Naive thymus-derived CD8-positive, alpha-beta T cell (primary cell): ENCODE data around the gene CRIP2. TPM values are rescaled to one million over a fixed set of nuclear protein-coding genes. Genes with fewer than 3 reads are reported as not detected.

ENCODE experiments used
- ATAC-seq, 2 donors: fragments of 150-1000 bp; cut with Tn5 transposase in 1 of 2; sonication (Bioruptor Pico), chemical (Tn5 transposase) in 1 of 2; 1 replicate in 1 of 2; 2 replicates in 1 of 2; pipeline ENCODE4 v1.10.0; 2021; ENCODE audit warnings: mild to moderate bottlenecking in 2 of 2, moderate library complexity in 2 of 2
- POLR2A ChIA-PET: fragments of 350-600 bp; sonication (Branson Sonifier 250); formaldehyde crosslinking; loops from one replicate; lab custom pipeline; 2021; ENCODE audit warnings: antibody characterized with exemption; lab: Charles Lee
- DNase-seq, 10 donors: peaks; one replicate each; pipeline versions ENCODE4 v3.0.0 to v3.0.0-alpha.2; 2020 to 2022
- H3K27ac Mint-ChIP-seq, 10 donors: one replicate each; pipeline ENCODE4 v1.8.0; 2020 to 2022; ENCODE audit warnings: mild to moderate bottlenecking in 10 of 10, mixed read lengths in 10 of 10, moderate library complexity in 4 of 10, inconsistent platforms in 1 of 10
- H3K27me3 Mint-ChIP-seq, 5 donors: one replicate each; pipeline ENCODE4 v1.8.0; 2021 to 2022; ENCODE audit warnings: mixed read lengths in 5 of 5
- H3K36me3 Mint-ChIP-seq, 3 donors: one replicate each; pipeline ENCODE4 v1.8.0; 2020 to 2022; ENCODE audit warnings: mixed read lengths in 3 of 3, mild to moderate bottlenecking in 2 of 3, inconsistent platforms in 1 of 3
- H3K4me1 Mint-ChIP-seq, 4 donors: one replicate each; pipeline ENCODE4 v1.8.0; 2021 to 2022; ENCODE audit warnings: mixed read lengths in 4 of 4
- H3K4me3 Mint-ChIP-seq, 10 donors: one replicate each; pipeline ENCODE4 v1.8.0; 2020 to 2022; ENCODE audit warnings: mild to moderate bottlenecking in 10 of 10, mixed read lengths in 10 of 10, moderate library complexity in 6 of 10, inconsistent platforms in 1 of 10
- H3K9me3 Mint-ChIP-seq, 9 donors: one replicate each; pipeline ENCODE4 v1.8.0; 2020 to 2022; ENCODE audit warnings: mixed read lengths in 9 of 9, mild to moderate bottlenecking in 3 of 9, inconsistent platforms in 1 of 9, moderate library complexity in 1 of 9
- polyA plus RNA-seq, 3 donors: library from polyadenylated mRNA; unstranded; fragments of 300-500 nt; fragmentation: Illumina TruSeq; gene quantifications; one replicate each; pipeline ENCODE4 v1.2.3, GENCODE V29; 2021
- total RNA-seq, 8 experiments: library from RNA in 2 of 8; stranded (reverse) in 2 of 8; gene quantifications; one replicate each; pipeline ENCODE4 v1.2.3 and lab custom pipeline; 2021 to 2026

The CRIP2 gene
- total and polyA plus RNA-seq, 5 experiments from 2014 or later: 2.2 to 86.9 (median 21.1) TPM

GRCh38 chr14:105493921-105494605 is 19.4 kb downstream of the CRIP2 start:
- H3K9me3 Mint-ChIP-seq: no peaks in the 10 kb centered on the region
- peak overlapping the region in 2 of 10 donors; percentile 14 to 32 for H3K4me3 Mint-ChIP-seq
- H3K36me3 Mint-ChIP-seq: peaks cover 0 to 2% (median 0%) of the 10 kb centered on the region in 3 donors
- no peak overlapping the region for H3K27ac Mint-ChIP-seq
- ATAC-seq (no peak), DNase-seq (peak in 1 of 10 donors; percentile 61)
- peaks cover 0 to 4% (median 0%) of the 10 kb centered on the region in 5 donors for H3K27me3 Mint-ChIP-seq
- POLR2A ChIA-PET: interaction anchor here (5.3 kb wide), 1 partner anchor 35 kb away, joined by 31 read pairs; the partner anchor contains the start of gene TMEM121
- peaks cover 7 to 16% (median 13%) of the 10 kb centered on the region in 4 donors for H3K4me1 Mint-ChIP-seq

- ATAC-seq (no peak), DNase-seq (peak in 1 of 10 donors; percentile 45)
- Mint-ChIP-seq H3K27ac (no peak overlapping the region), H3K4me1 (peaks cover 6 to 11% (median 9%) of the 10 kb centered on the region in 4 donors), H3K4me3 (no peak overlapping the region), H3K36me3 (peaks cover 0 to 2% (median 0%) of the 10 kb centered on the region in 3 donors), H3K27me3 (peaks cover 0 to 4% (median 0%) of the 10 kb centered on the region in 5 donors), H3K9me3 (no peaks in the 10 kb centered on the region)
- POLR2A ChIA-PET: no interaction called here
Measured at GRCh38 chr14:105494606-105494929, 19.9 kb downstream of the CRIP2 start.

- Mint-ChIP-seq H3K27ac (peak overlapping the region in 1 of 10 donors; percentile 48), H3K4me1 (peaks cover 3 to 8% (median 7%) of the 10 kb centered on the region in 4 donors), H3K36me3 (peaks cover 0 to 2% (median 0%) of the 10 kb centered on the region in 3 donors), H3K27me3 (peaks cover 0 to 4% (median 0%) of the 10 kb centered on the region in 5 donors), H3K4me3 (peak overlapping the region in 1 of 10 donors; percentile 29), H3K9me3 (no peaks in the 10 kb centered on the region)
- POLR2A ChIA-PET: interaction anchor here (1.1 kb wide), 1 partner anchor 22 kb away, joined by 4 read pairs; no protein-coding TSS in a partner anchor
- DNase-seq (peak in 1 of 10 donors; percentile 61), ATAC-seq (no peak)
Measured at GRCh38 chr14:105495101-105495989, 20.7 kb downstream of the CRIP2 start.

GRCh38 chr14:105495990-105496830 is 21.6 kb downstream of the CRIP2 start:
- Mint-ChIP-seq H3K36me3 (peaks cover 0 to 2% (median 0%) of the 10 kb centered on the region in 3 donors), H3K4me1 (peaks cover 3 to 7% (median 5%) of the 10 kb centered on the region in 4 donors), H3K27me3 (no peaks in the 10 kb centered on the region), H3K27ac (no peak overlapping the region), H3K4me3 (no peak overlapping the region), H3K9me3 (no peaks in the 10 kb centered on the region)
- peak in 1 of 10 donors; percentile 61 for DNase-seq
- ATAC-seq: no peak
- POLR2A ChIA-PET: interaction anchor here (1.1 kb wide), 2 partner anchors 23 to 97 kb away, joined by 3 to 4 read pairs; no protein-coding TSS in a partner anchor

GRCh38 chr14:105496831-105497591 is 22.4 kb downstream of the CRIP2 start:
- ATAC-seq: no peak
- POLR2A ChIA-PET: interaction anchor here (1.1 kb wide), 1 partner anchor 98 kb away, joined by 3 read pairs; no protein-coding TSS in a partner anchor
- Mint-ChIP-seq H3K27ac (peak overlapping the region in 1 of 10 donors; percentile 16), H3K36me3 (peaks cover 0 to 2% (median 0%) of the 10 kb centered on the region in 3 donors), H3K4me1 (peaks cover 0 to 2% (median 1%) of the 10 kb centered on the region in 4 donors), H3K9me3 (no peaks in the 10 kb centered on the region), H3K27me3 (no peaks in the 10 kb centered on the region), H3K4me3 (no peak overlapping the region)
- DNase-seq: peak in 1 of 10 donors; percentile 62

GRCh38 chr14:105497671-105498429 is 23.2 kb downstream of the CRIP2 start:
- H3K4me3 Mint-ChIP-seq: peak overlapping the region in 1 of 10 donors; percentile 10
- H3K36me3 Mint-ChIP-seq: peaks cover 0 to 2% (median 0%) of the 10 kb centered on the region in 3 donors
- H3K4me1 Mint-ChIP-seq: peaks cover 0 to 2% (median 0%) of the 10 kb centered on the region in 4 donors
- DNase-seq (peak in 1 of 10 donors; percentile 21), ATAC-seq (no peak)
- H3K9me3 Mint-ChIP-seq: no peaks in the 10 kb centered on the region
- POLR2A ChIA-PET: interaction anchor here (1.1 kb wide), 1 partner anchor 99 kb away, joined by 3 read pairs; no protein-coding TSS in a partner anchor
- H3K27me3 Mint-ChIP-seq: peaks cover 0 to 4% (median 0%) of the 10 kb centered on the region in 5 donors
- H3K27ac Mint-ChIP-seq: peak overlapping the region in 1 of 10 donors; percentile 16

GRCh38 chr14:105498430-105499255 is 24.0 kb downstream of the CRIP2 start:
- POLR2A ChIA-PET: interaction anchor here (0.6 kb wide), 3 partner anchors 64 to 1855 kb away, joined by 3 to 5 read pairs (median 3); no protein-coding TSS in a partner anchor
- DNase-seq: peak in 1 of 10 donors; percentile 36
- H3K4me3 Mint-ChIP-seq: no peak overlapping the region

GRCh38 chr14:105499256-105500035 is 24.8 kb downstream of the CRIP2 start:
- peaks cover 0 to 9% (median 0%) of the 10 kb centered on the region in 5 donors for H3K27me3 Mint-ChIP-seq
- ATAC-seq (peak in 1 of 2 donors; percentile 2), DNase-seq (peak in 1 of 10 donors; percentile 54)
- no peak overlapping the region for H3K4me3 Mint-ChIP-seq
- no peaks in the 10 kb centered on the region for H3K4me1 Mint-ChIP-seq
- H3K9me3 Mint-ChIP-seq: no peaks in the 10 kb centered on the region
- H3K36me3 Mint-ChIP-seq: peaks cover 0 to 2% (median 0%) of the 10 kb centered on the region in 3 donors
- POLR2A ChIA-PET: interaction anchor here (0.6 kb wide), 3 partner anchors 65 to 1856 kb away, joined by 3 to 5 read pairs (median 3); no protein-coding TSS in a partner anchor
- H3K27ac Mint-ChIP-seq: no peak overlapping the region

More at GRCh38 chr14:105498430-105499255, 24.0 kb downstream of the CRIP2 start:
- Mint-ChIP-seq H3K27ac (no peak overlapping the region), H3K36me3 (peaks cover 0 to 2% (median 0%) of the 10 kb centered on the region in 3 donors), H3K9me3 (no peaks in the 10 kb centered on the region), H3K27me3 (peaks cover 0 to 9% (median 0%) of the 10 kb centered on the region in 5 donors), H3K4me1 (no peaks in the 10 kb centered on the region)
- ATAC-seq: peak in 1 of 2 donors; percentile 1

GRCh38 chr14:105500036-105500725 is 25.6 kb downstream of the CRIP2 start:
- Mint-ChIP-seq H3K9me3 (no peaks in the 10 kb centered on the region), H3K27ac (peak overlapping the region in 2 of 10 donors; percentile 13 to 34), H3K36me3 (peaks cover 0 to 2% (median 0%) of the 10 kb centered on the region in 3 donors), H3K4me1 (no peaks in the 10 kb centered on the region), H3K27me3 (peaks cover 0 to 9% (median 0%) of the 10 kb centered on the region in 5 donors), H3K4me3 (no peak overlapping the region)
- ATAC-seq (no peak), DNase-seq (peak in 1 of 10 donors; percentile 52)
- POLR2A ChIA-PET: no interaction called here
